K562 (cell line): Measurements from ENCODE around the gene APBA2. TPM values are rescaled to one million over a fixed set of nuclear protein-coding genes. Genes with fewer than 3 reads are reported as not detected.

Experiments
- CREM ChIP-seq: IDR thresholded peaks from 2 replicates; pipeline ENCODE4 v1.6.1; 2014; ENCODE audit warnings: antibody characterized with exemption, low read depth
- JUNB ChIP-seq: fragments of 450-650 bp; formaldehyde crosslinking; conservative IDR thresholded peaks from 2 replicates; pipeline ENCODE4 v1.4.0; 2020; ENCODE audit warnings: mild to moderate bottlenecking
- L3MBTL2 ChIP-seq: fragments of 450-650 bp; IDR thresholded peaks from 2 replicates; pipeline ENCODE4 v1.6.1; 2016; ENCODE audit warnings: mild to moderate bottlenecking, moderate library complexity
- polyA plus RNA-seq, 8 experiments: library from polyadenylated mRNA; depleted of rRNA in 4 of 8; stranded (reverse) in 5 of 8; unstranded in 3 of 8; fragments of >200 nt; fragmentation: Nextera tagmentation in 2 of 8; fragmentation: Illumina TruSeq in 1 of 8; extraction: Ambion mirVana in 2 of 8; extraction: Trizol in 1 of 8; gene quantifications; 2 replicates each; pipeline versions ENCODE4 v1.2.1 to v1.2.3, GENCODE V29; 2011 to 2014; ENCODE audit warnings: inconsistent platforms in 1 of 8, missing spikeins in 1 of 8
- total RNA-seq, 7 experiments: library from RNA; depleted of rRNA in 6 of 7; stranded (reverse); fragments of >200 nt in 6 of 7; fragmentation: Illumina TruSeq in 2 of 7; extraction: Trizol in 2 of 7; gene quantifications; 2 replicates each; pipeline versions ENCODE4 v1.2.1 to v1.2.3, GENCODE V29; 2011 to 2021; ENCODE audit warnings: low replicate concordance in 1 of 7
- TF ChIP-seq, protein P1 (sequence below): sonication (generic); formaldehyde crosslinking; IDR thresholded peaks from 2 replicates; pipeline ENCODE4 v1.8.1; 2023; ENCODE audit warnings: mild to moderate bottlenecking, missing genetic modification reagents, moderate library complexity
- TF ChIP-seq, protein P2 (sequence below): sonication (generic); formaldehyde crosslinking; IDR thresholded peaks from 2 replicates; pipeline ENCODE4 v1.8.1; 2023; ENCODE audit warnings: missing genetic modification reagents, mild to moderate bottlenecking, borderline replicate concordance

Gene APBA2
- total and polyA plus RNA-seq, 9 of the 15 experiments (the other 6 are each of a cell fraction or from before 2014, with no cell fraction given): 0.24 to 40.9 (median 25.2) TPM

DNA sequence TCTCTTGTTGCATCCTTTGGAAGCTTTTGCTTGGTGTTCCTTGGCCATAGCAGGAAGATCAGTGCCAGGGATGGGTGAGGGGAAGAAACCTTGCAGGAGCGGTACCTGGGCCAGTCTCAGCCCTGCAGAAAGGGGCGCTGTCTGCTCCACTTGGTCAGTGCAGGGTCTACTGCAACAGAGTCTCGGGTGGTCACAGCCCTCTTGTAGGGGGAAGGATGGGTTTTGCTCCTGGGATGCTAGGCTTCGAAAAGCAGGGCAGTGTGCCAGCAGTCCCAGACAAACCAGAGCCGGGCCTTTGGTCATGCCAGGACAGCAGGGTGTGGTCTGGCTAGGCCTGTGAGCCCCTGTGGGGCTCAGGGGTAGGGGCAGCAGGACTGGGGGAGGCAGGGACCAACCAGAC is 186.7 kb downstream of the APBA2 start (continued):
- TF ChIP-seq, protein P1, sequence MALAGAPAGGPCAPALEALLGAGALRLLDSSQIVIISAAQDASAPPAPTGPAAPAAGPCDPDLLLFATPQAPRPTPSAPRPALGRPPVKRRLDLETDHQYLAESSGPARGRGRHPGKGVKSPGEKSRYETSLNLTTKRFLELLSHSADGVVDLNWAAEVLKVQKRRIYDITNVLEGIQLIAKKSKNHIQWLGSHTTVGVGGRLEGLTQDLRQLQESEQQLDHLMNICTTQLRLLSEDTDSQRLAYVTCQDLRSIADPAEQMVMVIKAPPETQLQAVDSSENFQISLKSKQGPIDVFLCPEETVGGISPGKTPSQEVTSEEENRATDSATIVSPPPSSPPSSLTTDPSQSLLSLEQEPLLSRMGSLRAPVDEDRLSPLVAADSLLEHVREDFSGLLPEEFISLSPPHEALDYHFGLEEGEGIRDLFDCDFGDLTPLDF (CRISPR knock-in tag): no peak
- TF ChIP-seq CREM (no peak), L3MBTL2 (no peak), JUNB (no peak)
- TF ChIP-seq, protein P2, sequence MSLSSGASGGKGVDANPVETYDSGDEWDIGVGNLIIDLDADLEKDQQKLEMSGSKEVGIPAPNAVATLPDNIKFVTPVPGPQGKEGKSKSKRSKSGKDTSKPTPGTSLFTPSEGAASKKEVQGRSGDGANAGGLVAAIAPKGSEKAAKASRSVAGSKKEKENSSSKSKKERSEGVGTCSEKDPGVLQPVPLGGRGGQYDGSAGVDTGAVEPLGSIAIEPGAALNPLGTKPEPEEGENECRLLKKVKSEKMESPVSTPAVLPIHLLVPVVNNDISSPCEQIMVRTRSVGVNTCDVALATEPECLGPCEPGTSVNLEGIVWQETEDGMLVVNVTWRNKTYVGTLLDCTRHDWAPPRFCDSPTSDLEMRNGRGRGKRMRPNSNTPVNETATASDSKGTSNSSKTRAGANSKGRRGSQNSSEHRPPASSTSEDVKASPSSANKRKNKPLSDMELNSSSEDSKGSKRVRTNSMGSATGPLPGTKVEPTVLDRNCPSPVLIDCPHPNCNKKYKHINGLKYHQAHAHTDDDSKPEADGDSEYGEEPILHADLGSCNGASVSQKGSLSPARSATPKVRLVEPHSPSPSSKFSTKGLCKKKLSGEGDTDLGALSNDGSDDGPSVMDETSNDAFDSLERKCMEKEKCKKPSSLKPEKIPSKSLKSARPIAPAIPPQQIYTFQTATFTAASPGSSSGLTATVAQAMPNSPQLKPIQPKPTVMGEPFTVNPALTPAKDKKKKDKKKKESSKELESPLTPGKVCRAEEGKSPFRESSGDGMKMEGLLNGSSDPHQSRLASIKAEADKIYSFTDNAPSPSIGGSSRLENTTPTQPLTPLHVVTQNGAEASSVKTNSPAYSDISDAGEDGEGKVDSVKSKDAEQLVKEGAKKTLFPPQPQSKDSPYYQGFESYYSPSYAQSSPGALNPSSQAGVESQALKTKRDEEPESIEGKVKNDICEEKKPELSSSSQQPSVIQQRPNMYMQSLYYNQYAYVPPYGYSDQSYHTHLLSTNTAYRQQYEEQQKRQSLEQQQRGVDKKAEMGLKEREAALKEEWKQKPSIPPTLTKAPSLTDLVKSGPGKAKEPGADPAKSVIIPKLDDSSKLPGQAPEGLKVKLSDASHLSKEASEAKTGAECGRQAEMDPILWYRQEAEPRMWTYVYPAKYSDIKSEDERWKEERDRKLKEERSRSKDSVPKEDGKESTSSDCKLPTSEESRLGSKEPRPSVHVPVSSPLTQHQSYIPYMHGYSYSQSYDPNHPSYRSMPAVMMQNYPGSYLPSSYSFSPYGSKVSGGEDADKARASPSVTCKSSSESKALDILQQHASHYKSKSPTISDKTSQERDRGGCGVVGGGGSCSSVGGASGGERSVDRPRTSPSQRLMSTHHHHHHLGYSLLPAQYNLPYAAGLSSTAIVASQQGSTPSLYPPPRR (CRISPR knock-in tag): no peak
